Measurements from ENCODE around the gene PDS5B.

DNA sequence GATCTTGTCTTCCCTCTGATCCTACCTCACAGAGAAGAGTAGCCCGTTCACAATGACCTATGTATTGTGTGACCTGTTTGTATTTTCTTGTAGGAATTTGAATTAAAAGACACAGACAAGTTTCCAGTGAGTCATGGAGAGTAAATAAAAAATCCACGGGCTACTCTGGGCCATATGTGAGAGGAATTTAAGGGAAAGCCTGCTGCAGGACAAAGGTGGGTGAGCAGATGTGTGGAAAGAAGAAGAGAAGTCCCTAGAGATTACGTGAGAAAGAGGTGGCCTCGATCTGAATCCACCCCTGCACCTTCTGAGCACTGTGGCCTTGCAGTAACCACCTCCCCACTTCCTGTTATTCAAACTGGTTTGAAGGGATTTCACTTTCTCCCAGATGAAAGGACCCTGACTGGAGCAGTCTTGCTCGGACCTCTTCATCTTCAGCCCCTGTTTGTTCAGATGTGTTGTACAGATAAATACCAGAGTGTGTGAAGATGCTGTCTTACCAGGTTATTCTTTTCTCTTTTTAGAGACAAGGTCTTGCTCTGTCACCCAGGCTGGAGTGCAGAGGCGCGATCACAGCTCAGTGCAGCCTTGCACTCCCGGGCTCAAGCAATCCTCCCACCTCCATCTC, 205.4 kb downstream of the PDS5B start:
- TF ChIP-seq CTCF (IDR thresholded peaks at IDR 0.05 in 8 of 11, conservative IDR thresholded peaks at IDR 0.05 in 3 of 11) (no peak), POLR2A (IDR thresholded peaks at IDR 0.05) (no peak)

Data from spleen (tissue), 7 donors.